GM18499 (cell line): Measurements from ENCODE around the gene GAS2L2.

ENCODE experiments used
- ATAC-seq: cut with Tn5 transposase; IDR thresholded peaks from one replicate; pipeline ENCODE4 v1.9.1; 2021; ENCODE audit warnings: moderate number of reproducible peaks; ENCODE audit not compliant: insufficient read depth, unreplicated experiment

The GAS2L2 gene

DNA sequence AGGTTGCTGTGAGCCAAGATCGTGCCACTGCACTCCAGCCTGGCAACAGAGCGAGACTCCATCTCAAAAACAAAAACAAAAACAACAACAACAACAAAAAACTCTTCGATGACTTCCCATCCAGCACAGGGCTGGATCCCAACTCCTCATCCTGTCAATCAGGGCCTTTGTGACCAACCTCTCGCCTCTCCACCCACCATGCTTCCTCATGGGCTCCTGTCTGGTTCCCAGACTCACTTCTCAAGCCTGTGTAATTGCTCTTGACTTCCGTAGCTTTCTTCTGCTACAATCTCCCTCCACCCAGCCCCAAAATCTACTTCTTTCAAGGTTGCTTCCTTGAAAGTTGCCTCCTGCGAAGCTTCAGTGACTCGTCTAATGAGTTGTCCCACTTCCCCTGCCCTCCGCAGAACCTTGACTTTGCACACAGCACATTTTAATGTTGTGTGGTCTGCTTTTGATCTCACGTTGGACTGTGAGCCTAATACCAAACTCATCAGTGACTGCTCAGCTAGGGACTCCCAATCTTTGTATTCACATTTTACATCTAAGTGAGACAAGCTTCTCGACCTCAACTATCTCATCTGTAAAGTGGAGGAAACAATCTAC is 22.5 kb downstream of the GAS2L2 start:
- ATAC-seq: no peak

DNA sequence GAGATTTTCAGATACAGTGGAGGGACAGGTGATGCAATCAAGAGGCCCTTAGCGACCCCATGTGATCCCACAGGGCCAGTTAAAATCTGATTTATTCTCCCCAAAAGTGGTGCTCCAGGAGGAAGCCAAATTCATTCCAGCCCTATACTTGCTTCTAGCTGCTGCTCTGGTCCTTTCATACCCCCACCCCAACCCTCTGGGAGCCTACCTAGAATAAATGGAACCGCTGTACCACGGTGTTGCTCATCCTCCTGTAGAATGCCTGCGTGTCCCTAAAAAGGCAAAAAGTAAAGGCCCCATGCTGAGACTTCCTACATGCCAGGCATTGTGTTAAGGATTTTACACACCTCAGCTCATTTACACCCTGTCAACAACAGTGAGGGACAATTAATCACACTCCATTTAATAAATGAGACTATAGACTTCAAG is 23.6 kb downstream of the GAS2L2 start:
- no peak for ATAC-seq

DNA sequence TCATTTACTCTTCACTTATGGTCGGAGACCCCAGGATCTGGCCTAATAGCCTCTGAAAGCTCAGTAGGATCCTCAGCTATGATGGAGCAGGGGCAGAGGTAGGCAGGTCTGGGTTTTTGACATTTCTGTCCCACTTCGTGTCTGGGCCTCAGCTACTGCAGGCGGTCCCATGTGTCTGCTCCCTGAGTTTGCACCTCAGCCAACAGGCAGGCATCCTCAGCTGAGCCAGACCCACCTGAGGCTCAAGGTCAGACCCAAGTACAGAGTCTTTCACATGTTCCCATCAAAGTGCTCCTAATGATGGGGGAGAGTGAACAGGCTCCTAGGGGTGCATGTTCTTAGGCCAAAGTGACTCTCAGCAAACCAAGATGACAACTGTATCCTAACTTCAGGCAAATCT is 24.5 kb downstream of the GAS2L2 start:
- ATAC-seq: no peak

DNA sequence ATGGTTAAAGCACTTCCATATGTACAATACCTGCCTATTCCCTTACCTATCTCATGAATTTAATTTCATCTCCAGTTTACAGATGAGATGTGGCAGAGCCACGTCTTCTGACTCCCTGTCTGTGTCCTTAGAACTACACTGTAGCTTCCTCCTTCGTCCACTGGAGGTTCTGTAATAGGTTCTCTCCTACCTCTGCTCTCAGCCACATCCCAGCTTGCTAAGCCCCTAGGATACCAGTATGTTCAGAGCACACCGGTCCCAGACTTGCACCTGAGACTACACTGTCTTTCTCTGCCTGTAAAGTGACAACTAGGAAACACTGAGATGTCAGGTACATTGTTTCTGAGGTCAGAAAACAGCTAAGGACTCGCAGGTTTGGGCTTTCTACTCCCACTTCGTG is 25.4 kb downstream of the GAS2L2 start:
- ATAC-seq: no peak

DNA sequence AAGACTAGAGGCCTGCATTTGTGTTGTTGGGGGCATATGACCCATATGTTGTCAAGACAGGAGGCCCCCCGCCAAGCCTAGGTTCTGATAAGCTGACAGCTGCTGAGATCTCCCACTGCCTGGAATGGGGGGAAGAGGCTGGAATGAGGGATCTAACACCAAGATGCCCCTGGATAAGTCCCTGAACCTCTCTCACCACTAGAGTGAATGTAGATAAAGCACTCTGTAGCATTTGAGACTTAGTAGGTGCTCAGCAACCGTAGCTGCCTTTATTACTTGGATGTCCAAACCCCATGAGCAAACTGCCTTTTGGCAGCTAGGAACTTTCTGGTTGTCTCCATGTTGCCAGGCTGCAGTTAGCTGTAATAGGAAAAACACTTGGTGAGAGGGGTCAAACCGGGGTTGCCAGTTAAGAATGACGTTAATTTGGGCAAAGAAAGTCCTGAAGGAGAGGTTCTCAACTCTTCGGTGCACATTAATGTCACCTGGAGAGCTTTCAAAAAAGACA is 26.0 kb downstream of the GAS2L2 start:
- no peak for ATAC-seq

DNA sequence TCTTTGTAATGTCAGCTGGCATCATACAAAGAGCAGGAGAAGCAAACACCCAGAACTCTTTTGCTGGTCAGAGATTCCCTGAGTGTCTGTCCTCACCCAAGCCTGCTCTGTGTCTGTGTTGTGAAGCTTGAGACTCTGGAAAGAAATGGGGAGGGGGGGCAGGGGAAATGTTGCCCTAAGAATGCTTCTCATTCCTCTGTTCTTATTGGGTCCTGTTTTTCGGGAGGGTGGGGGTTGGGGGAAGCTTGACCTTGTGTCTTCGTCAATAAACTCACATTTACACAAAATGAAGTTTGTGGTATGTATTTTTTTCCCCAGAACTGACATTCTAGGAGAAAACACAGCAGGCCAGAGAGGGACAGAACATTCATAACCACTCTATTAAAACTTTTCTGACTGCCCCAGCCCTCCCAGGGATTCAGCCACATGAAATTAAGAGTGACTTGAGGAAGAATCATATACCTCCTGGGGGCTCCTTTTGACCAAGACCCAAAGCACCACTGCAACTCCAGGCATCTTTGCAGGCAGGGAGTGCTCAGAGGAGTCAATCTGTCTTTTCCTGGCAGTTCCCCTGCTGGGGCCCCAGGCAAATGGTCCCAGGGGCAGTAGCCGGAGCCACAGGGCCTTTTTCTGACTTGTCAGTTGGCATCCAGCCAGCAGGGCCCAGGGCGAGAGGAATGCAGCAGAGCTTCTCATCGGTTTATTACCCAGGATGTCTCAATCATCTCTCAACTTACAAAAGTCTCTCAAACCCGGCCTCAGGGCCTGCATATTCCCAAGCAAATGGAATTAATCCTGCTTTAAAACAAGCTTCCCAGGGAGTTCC is 26.7 kb downstream of the GAS2L2 start:
- no peak for ATAC-seq

DNA sequence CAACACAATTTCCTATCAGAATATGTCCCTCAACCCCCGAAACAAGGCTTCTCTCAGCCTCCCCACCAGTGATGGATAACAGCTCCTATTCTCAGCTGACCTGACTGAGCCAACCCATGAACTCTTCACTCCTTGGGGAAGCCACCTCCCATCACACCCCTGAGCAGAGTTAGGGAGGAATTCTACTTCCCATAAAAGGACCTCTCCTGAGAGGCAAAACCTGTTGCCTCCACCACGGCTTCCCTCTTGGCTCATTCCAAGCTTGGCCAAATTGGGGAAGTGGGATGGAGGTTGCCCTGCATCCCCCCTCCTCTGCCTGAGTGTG is 27.3 kb downstream of the GAS2L2 start:
- ATAC-seq: no peak

DNA sequence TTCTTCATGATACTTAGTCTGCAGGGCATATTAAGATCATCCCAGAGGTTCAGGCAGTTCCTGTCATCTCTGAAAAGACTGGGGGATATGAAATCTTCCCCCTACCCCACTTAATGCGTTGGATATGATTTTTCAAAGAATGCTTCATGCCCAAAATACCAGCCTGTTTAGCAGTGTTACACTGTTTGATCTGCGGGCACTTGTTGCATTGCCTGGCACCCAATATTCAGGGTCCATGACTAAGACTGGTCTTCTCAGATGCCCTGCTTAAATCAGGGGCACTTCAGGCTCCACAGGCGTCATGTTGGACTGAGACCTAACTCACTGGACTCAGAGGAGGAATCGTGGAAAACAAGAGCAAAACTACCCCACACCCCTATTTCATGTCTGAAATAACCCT is 28.0 kb downstream of the GAS2L2 start:
- ATAC-seq: no peak

DNA sequence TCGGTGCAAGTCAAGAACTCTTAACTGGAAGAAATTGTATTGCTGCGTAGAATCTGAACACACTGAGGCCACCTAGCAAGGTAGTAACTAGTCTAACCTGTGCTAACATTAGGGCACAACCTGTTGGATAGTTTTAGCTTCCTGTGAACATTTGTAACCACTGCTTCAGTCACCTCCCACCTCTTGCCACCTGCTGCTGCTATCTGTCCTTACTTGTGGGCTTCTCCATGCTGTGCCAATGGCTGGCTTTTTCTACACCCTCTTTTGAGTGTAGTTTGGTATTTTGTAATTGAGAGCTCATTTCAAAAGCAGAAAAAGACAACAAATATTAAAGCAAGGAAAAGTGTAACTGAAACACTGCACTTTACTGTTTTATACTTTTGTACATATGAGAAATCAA is 29.3 kb downstream of the GAS2L2 start:
- no peak for ATAC-seq

DNA sequence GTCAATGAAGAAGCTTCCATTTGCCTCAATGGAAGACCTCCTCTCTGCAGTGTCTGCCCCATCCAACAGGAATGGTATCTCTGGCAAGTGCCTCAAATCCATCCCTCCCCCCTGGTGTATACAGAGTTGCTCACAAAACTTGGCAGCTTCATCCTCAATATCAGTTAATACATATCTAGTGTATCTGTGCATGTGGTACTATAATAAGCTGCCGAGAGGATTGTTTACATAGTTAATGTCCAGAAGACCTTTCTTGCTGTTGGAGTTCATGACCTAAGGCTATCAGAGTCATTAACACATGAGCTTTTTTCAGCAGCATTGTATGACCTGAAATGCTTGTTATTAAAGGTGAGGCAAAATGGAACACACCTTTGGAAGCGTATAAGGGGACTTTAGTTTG is 35.6 kb downstream of the GAS2L2 start:
- no peak for ATAC-seq

DNA sequence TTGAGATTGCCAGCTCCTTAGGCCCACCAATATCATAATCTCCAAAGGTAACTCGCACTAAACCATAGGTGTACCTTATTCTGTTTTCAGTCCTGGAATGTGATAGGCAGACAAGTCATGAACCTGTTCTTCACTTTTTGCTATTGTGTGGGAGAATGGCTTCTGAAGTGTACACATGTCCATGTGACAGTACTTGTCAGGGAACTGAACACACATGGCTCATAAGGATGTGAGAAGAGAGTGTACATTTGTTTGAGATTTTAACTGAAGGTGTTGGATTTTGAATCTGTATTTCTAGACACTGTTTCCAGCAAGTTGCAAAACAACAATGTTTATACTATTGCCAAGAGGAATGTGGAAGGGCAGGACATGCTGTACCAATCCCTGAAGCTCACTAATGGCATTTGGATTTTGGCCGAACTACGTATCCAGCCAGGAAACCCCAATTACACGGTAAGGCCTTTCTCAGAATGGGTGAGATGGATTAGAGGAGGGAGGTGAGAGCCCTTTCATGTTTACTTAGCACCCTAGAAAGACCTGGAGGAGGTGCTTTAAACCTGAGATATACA is 36.1 kb downstream of the GAS2L2 start:
- no peak for ATAC-seq

DNA sequence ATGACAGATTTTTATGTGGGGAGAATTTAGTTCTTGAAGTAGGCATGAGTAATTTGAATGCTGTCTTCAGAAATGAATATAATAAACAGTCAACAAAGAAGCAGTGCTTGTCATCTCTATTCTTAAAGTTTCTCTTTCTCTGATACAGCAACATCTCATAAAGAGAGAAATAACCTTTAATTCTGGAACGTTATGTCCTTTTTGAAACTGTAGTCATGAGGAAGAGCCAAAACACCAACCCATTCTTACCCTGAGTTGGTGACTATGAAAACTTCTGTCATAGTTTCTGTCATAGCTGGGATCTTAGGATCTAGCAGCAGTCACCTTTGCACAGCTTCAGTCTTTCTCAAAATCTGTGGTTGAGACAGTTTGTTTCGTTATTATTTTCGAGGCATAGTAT is 36.9 kb downstream of the GAS2L2 start:
- no peak for ATAC-seq

DNA sequence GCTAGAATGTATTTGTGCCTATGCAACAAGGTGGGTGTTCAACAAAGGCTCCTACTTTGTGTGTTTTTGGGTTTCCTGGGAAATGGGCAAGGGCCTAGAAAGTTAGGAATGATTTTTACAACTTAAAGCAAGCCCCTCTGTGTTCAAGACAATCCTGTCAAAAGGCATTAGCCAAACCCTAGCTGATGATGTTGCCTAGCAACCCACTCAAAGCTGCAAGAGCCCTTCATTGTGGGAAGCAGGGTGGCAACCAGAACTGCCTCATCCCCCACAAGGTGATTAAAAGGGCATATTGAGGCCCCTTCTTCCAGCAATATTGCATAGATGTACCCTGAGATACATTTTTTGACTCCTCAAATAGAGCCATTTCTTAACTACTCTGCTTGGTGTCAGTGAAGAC is 37.6 kb downstream of the GAS2L2 start:
- no peak for ATAC-seq

DNA sequence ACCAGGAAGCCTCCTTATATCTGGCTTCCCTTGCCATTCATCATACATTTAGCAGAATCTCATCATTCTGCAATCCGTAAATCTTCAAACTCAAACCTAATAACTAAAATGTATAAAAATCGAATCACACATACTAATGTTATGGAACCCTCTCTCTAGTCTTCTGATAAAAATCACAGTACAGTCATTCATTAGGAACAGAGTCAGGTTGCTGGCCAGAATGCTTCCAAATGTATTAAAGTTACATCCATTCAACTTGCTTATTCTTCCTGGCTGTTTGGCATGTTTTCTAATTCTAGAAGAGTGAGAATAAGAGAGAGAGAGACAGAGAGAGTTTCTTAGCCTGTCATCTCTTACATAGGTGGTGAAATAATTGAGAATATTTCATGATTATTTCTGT is 38.1 kb downstream of the GAS2L2 start:
- ATAC-seq: no peak

DNA sequence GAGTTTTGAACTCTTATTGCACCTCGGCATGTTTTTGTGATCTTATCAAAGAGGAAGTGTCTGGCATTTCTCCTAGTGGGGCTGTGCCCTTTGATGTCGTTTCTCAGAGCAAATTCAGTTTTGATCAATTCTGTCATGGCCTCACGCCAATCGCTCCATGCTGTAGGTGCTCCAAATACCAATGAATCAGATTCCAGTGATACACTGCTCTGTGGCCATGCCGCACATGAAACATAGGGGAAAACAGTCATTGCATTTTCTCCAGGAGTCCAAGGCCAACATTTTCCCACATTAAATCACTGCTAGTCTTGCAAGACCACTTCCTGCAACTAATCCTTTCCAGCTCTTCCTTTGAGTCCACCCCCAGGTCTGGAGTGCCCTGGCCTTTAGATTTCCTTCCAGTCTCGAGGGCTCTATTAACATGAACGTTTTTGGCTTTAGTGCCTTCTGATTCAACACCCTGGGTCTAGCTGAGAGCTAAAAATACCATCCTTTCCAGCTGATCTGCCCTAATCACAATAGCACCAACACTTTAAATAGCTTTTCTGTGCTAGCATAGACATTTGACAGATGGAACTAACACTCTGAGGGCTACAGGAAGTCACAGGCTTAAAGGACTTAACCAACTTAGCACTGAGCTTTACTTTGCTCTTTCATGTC is 39.8 kb downstream of the GAS2L2 start:
- ATAC-seq: no peak

DNA sequence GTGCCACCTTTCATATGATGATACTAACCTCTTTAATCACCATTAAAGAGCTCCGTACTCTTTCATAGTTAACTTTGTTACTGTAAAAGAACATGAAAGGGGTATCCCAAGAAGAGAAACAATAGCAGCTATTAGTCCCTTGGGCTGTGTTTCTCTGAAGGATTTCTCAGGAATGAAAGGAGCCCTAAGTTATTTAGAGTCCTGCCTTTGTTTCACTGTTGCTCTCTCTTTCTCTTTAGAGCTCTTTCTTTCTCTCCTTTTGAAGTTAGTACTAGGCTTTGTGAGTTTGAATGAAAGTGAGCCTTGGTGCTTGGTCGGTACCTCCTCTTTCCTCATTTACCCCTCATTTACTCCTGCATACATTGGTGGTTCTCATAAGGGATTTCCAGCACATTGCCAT is 42.1 kb downstream of the GAS2L2 start:
- ATAC-seq: no peak

DNA sequence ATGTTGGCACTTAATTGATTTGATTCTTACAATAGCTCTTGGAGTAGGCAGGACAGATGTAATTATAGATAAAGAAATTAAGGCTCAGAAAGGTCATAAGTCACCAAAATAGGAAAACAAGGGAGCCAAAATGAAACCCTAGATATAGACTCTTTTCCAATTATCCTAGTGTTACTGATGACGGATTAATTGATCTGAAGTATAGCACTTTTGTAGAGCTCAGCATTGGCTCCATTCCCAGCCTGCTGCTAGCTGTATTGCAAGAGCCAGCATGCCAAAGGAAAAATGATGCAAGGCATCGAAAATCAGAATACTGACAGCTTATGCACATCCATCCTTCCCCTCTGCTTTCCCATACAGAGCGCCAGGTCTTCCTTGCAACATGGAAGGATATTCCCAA is 43.2 kb downstream of the GAS2L2 start:
- ATAC-seq: no peak

DNA sequence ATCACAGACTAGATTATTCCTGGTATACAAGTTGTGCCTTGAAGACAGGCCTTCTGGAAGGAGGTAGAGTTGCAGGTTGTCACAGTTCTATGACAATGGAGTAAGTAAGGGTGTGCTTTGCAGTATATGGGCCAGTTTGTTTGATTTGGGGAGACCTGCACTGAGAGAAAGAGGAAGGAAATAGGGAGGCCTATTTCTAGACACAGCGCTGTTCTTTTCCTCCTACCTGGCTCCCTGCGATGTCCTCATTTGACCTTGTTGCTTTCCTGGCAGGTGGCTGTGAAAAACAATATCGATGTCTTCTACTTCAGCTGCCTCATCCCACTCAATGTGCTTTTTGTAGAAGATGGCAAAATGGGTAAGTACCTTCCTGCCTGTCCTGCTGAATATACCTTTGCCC is 44.1 kb downstream of the GAS2L2 start:
- ATAC-seq: no peak

DNA sequence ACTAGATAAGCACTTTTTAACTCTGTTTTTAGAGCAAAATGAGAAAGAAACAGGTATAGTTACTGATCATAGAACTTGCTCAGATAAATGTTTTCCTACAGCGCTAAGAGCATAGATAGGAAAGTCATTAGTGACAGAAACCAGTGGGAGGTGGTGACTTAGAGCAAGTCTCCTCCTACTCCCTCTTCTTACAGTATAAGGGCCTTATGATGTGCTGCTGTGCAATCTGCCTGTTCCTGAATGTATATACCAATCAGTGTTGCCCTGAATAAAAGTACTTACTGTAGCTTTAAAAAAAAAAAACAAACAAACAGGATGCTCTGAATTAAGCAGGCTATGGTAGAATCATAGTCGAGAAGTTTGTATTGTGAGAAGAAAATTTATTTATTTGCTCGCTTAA is 44.9 kb downstream of the GAS2L2 start:
- ATAC-seq: no peak

DNA sequence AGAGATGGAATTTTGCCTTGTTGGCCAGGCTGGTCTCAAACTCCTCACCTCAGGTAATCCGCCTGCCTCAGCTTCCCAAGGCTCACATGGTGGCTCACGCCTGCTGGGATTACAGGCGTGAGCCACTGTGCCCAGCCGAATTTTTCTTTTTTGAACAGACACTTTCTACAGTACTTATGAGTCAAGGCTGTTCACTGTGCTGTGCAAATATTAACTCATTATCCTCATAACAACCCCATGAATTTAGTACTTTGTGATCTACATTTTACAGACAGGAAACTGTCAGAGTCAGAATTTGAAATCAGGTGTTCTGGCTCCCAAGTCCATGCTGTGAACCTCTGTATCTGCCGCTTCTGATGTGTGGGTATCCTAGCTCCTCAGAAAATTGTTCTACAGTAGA is 47.3 kb downstream of the GAS2L2 start:
- ATAC-seq: no peak

DNA sequence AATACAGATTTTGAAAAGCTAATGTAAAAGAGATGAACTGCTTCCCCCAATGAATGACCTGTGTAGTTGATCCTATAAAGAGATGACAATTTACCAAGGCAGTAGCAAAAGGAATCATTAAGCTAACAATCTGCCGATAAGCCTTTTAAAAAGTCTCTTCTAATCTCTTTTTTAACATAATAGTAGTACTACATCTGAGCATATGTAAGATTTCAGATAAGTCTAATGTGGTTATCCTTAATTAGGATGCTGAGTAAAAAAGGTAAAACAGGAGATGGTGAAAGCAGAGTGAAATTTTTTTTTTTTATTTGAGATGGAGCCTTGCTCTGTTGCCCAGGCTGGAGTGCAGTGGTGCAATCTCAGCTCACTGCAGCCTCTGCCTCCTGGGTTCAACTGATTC is 47.8 kb downstream of the GAS2L2 start:
- no peak for ATAC-seq
